ENCODE measurements around the gene UNC5A. TPM values are rescaled to one million over a fixed set of nuclear protein-coding genes. Genes with fewer than 3 reads are reported as not detected.

The UNC5A gene
- total RNA-seq, 1 experiment from 2014 or later = 10.1 TPM

DNA sequence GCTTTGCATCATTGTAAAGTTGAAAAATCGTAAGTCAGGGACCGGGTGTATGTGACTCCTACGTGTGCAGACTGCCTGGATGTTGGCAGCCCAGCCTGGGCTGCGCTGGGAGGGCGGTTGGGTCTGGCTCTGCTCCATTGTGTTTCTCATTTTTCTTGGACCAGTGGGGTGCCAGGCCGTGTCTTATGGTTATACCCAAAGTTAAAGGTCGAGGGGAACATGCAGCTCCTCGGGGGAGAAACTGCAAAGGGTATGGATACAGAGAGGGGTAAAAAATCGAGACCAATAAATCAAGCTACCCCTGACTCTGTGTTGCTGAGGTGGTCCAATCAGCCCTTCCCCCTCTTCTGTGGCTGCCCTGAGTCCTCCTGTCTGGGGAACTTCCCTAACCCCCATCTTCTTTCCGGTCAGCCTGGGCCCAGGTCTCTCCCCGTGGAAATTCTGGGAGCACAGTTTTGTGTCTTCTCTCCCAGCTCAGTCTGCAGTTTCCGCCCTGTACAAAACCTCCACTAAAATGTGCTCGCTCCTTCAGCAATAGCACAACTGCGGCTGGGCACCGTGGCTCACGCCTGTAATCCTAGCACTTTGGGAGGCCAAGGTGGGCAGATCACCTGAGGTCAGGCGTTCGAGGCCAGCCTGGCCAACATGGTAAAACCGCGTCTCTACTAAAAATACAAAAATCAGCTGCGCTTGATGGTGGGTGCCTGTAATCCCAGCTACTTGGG lies 34.1 kb upstream of the UNC5A start:
- Histone ChIP-seq H3K9me3 (ENCODE audit: control insufficient read depth in 1 of 2, insufficient read depth in 1 of 2, low read depth in 1 of 2, low read length in 2 of 2) (no peaks in the 10 kb centered on the region), H3K27me3 (ENCODE audit: insufficient read depth, low read length) (no peaks in the 10 kb centered on the region), H4K20me1 (ENCODE audit: insufficient read depth) (no peaks in the 10 kb centered on the region), H3K36me3 (ENCODE audit: control insufficient read depth in 1 of 2, insufficient read depth in 2 of 2, low read length in 2 of 2) (no peaks in the 10 kb centered on the region), H3K27ac (ENCODE audit: low read depth, low read length) (no peak overlapping the region), H3K79me2 (ENCODE audit: insufficient read depth, low read length) (no peaks in the 10 kb centered on the region), H3K4me3 (replicated peaks in 1 of 2; ENCODE audit: low read depth in 1 of 2, low read length in 2 of 2) (no peak overlapping the region), H3K4me2 (ENCODE audit: low read length) (no peak overlapping the region), H2AFZ (ENCODE audit: low read depth, low read length, poor library complexity, severe bottlenecking) (no peak overlapping the region), H3K9ac (ENCODE audit: low read length) (no peak overlapping the region), H3K9me2 (ENCODE audit: insufficient read depth) (no peaks in the 10 kb centered on the region), H3K4me1 (ENCODE audit: control insufficient read depth in 1 of 2, insufficient read depth in 2 of 2, low read length in 2 of 2) (peaks cover 0 to 16% of the 10 kb centered on the region in 2 experiments; a peak in 2 of 4 replicates)
- ATAC-seq (no peak), DNase-seq (ENCODE audit: low read depth, low spot score) (no peak)
- ChIA-PET RAD21 (ENCODE audit: low non-redundant PET in 1 of 2, low total read pairs in 2 of 2, uncharacterized antibody in 2 of 2, unreplicated experiment in 2 of 2) (no interaction called here), CTCF (no interaction called here), POLR2A (no interaction called here)
- intact Hi-C loops (cut with micrococcal nuclease) = no loop called here
- TF ChIP-seq, protein P1, sequence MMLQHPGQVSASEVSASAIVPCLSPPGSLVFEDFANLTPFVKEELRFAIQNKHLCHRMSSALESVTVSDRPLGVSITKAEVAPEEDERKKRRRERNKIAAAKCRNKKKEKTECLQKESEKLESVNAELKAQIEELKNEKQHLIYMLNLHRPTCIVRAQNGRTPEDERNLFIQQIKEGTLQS (IDR thresholded peaks at IDR 0.05) = no peak
- TF ChIP-seq ELF1 (IDR thresholded peaks at IDR 0.05; ENCODE audit: borderline replicate concordance, low read depth) (no peak), RAD21 (IDR thresholded peaks at IDR 0.05; ENCODE audit: low read depth) (no peak), SRF (IDR thresholded peaks at IDR 0.05; ENCODE audit: low read depth) (no peak), ZNF274 (IDR thresholded peaks at IDR 0.05; ENCODE audit: low read depth, low read length) (no peak), CEBPB (IDR thresholded peaks at IDR 0.05; ENCODE audit: low read depth) (no peak), POLR2A (IDR thresholded peaks at IDR 0.05; ENCODE audit: borderline replicate concordance, extremely low read depth, insufficient read depth, insufficient read length) (no peak), YY1 (IDR thresholded peaks at IDR 0.05; ENCODE audit: extremely low read depth, insufficient replicate concordance, low read depth, low read length) (no peak)
- TF ChIP-seq, protein P2, sequence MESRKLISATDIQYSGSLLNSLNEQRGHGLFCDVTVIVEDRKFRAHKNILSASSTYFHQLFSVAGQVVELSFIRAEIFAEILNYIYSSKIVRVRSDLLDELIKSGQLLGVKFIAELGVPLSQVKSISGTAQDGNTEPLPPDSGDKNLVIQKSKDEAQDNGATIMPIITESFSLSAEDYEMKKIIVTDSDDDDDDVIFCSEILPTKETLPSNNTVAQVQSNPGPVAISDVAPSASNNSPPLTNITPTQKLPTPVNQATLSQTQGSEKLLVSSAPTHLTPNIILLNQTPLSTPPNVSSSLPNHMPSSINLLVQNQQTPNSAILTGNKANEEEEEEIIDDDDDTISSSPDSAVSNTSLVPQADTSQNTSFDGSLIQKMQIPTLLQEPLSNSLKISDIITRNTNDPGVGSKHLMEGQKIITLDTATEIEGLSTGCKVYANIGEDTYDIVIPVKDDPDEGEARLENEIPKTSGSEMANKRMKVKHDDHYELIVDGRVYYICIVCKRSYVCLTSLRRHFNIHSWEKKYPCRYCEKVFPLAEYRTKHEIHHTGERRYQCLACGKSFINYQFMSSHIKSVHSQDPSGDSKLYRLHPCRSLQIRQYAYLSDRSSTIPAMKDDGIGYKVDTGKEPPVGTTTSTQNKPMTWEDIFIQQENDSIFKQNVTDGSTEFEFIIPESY (IDR thresholded peaks at IDR 0.05; ENCODE audit: extremely low read depth, insufficient replicate concordance, low read length) = no peak
- TF ChIP-seq, protein P3, sequence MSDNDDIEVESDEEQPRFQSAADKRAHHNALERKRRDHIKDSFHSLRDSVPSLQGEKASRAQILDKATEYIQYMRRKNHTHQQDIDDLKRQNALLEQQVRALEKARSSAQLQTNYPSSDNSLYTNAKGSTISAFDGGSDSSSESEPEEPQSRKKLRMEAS (IDR thresholded peaks at IDR 0.05) = no peak
- no TSS peak for BruUV-seq (replicated peaks)
